ENCODE data around the gene PLCL2.

DNA sequence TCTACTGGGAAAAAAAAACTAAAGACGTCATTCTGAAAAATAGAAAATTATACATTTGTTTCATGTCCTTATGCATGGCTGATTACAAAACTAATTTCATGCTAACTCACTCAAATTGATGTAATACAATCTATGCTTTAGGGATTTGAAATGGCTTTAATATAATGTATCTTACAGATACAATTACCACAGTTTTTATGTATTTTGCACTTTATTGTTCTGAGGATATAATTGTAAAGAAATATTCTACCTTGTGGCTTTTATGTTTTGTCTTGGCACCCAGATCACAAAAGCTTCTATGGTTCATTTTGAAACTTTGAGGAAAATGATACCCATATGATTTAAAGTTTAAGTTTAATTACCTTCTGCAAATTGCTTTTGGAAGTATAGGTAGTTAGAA lies 122.5 kb downstream of the PLCL2 start:
- TF ChIP-seq, protein P1, sequence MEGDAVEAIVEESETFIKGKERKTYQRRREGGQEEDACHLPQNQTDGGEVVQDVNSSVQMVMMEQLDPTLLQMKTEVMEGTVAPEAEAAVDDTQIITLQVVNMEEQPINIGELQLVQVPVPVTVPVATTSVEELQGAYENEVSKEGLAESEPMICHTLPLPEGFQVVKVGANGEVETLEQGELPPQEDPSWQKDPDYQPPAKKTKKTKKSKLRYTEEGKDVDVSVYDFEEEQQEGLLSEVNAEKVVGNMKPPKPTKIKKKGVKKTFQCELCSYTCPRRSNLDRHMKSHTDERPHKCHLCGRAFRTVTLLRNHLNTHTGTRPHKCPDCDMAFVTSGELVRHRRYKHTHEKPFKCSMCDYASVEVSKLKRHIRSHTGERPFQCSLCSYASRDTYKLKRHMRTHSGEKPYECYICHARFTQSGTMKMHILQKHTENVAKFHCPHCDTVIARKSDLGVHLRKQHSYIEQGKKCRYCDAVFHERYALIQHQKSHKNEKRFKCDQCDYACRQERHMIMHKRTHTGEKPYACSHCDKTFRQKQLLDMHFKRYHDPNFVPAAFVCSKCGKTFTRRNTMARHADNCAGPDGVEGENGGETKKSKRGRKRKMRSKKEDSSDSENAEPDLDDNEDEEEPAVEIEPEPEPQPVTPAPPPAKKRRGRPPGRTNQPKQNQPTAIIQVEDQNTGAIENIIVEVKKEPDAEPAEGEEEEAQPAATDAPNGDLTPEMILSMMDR (IDR thresholded peaks at IDR 0.05): no peak
- no peak for TF ChIP-seq EP300 (IDR thresholded peaks at IDR 0.05)
- TF ChIP-seq POLR2A (IDR thresholded peaks at IDR 0.05): no peak
- TF ChIP-seq POLR2AphosphoS5 (IDR thresholded peaks at IDR 0.05): no peak

All from gastroesophageal sphincter (tissue), 3 donors.